Ovary (tissue), 9 donors: ENCODE data around the gene ARHGEF11. TPM values are rescaled to one million over a fixed set of nuclear protein-coding genes. Genes with fewer than 3 reads are reported as not detected.
A peak's percentile ranks its signal among the peaks of the same experiment; 100 is the strongest.

Experiments used
- DNase-seq, 5 donors: peaks; one replicate each; pipeline ENCODE4 v3.0.0-alpha.2; 2019 to 2020
- H3K27ac ChIP-seq, 2 donors: fragments of 200-600 bp; one replicate each; pipeline versions ENCODE4 v1.5.1 to v1.8.0; 2019 to 2022
- H3K27me3 ChIP-seq: fragments of 200-600 bp; one replicate; pipeline ENCODE4 v1.8.0; 2022
- H3K36me3 ChIP-seq: fragments of 200-600 bp; sonication (generic); one replicate; pipeline ENCODE4 v1.5.1; 2019
- H3K4me1 ChIP-seq: one replicate; pipeline ENCODE4 v1.8.1; 2013; ENCODE audit warnings: mild to moderate bottlenecking, moderate library complexity; ENCODE audit not compliant: insufficient read depth
- H3K4me3 ChIP-seq: fragments of 200-600 bp; sonication (generic); one replicate; pipeline ENCODE4 v1.5.1; 2017
- H3K9me3 ChIP-seq, 2 donors: fragments of 200-600 bp in 1 of 2; sonication (generic) in 1 of 2; one replicate each; pipeline versions ENCODE4 v1.5.1 to v1.8.1; 2013 to 2019; ENCODE audit warnings: mild to moderate bottlenecking in 1 of 2, moderate library complexity in 1 of 2
- EP300 ChIP-seq: sonication (generic); formaldehyde crosslinking; IDR thresholded peaks from one replicate; pipeline ENCODE4 v1.6.1; 2017; ENCODE audit warnings: antibody characterized with exemption
- POLR2A ChIP-seq: fragments of 450-650 bp; IDR thresholded peaks from one replicate; pipeline ENCODE4 v1.6.1; 2017; ENCODE audit warnings: antibody characterized with exemption, mild to moderate bottlenecking, moderate library complexity
- WGBS, 3 donors: extraction: QIAGEN DNeasy Blood & Tissue Kit in 1 of 3; methylation state at CpG; one replicate each; pipeline versions ENCODE4 v1.1.5 to v1.1.7; 2013 to 2017; 5-methylcytosine and 5-hydroxymethylcytosine counted together
- intact Hi-C, 4 donors: fragments of 100-400 bp; cut with DNase I; formaldehyde crosslinking; loops; one replicate each; pipeline versions ENCODE4 v1.11.0 to v1.15.1; 2022 to 2023
- polyA plus RNA-seq, 2 donors: library from polyadenylated mRNA; stranded (reverse); fragments of 200-250 nt in 1 of 2; fragments of 350-450 nt in 1 of 2; fragmentation: Illumina TruSeq in 1 of 2; extraction: RNeasy Lipid Tissue Mini Kit (QIAGEN cat#74804) in 1 of 2; gene quantifications; one replicate each; pipeline ENCODE4 v1.2.3, GENCODE V29; 2013 to 2014
- total RNA-seq, 7 donors: library from RNA; depleted of rRNA in 2 of 7; stranded (reverse); fragments of >200 nt in 2 of 7; fragmentation: NEBNext Ultra II Directional in 3 of 7; extraction: Animal tissue kit (Norgen Biotek cat#: 25700) in 3 of 7; gene quantifications; one replicate each; pipeline versions ENCODE4 v1.1.0 to v1.2.4, GENCODE V29; 2016 to 2023
- TF ChIP-seq, protein P1 (sequence below), 3 donors: fragments of 450-650 bp in 2 of 3; fragments of 200-600 bp in 1 of 3; IDR thresholded peaks; one replicate each; pipeline versions ENCODE4 v1.5.1 to v1.8.0; 2016 to 2022; ENCODE audit warnings: antibody characterized with exemption in 3 of 3, mild to moderate bottlenecking in 1 of 3
- donor health status: DM: no; HTN: no; CAD: no; lungs with moderate emphysema.
- donor health status: DM: no; HTN: no; CAD: no.
- donor health status: Bipolar disorder and iron deficiency.
- donor health status: DM: yes; HTN: yes; CAD: no.
- donor health status: DM: no; HTN: no; CAD: no.
- donor health status: DM: yes; HTN: yes; CAD: no.

ARHGEF11 gene
- total and polyA plus RNA-seq, 9 donors: 14.3 to 43.9 (median 26.8) TPM

DNA sequence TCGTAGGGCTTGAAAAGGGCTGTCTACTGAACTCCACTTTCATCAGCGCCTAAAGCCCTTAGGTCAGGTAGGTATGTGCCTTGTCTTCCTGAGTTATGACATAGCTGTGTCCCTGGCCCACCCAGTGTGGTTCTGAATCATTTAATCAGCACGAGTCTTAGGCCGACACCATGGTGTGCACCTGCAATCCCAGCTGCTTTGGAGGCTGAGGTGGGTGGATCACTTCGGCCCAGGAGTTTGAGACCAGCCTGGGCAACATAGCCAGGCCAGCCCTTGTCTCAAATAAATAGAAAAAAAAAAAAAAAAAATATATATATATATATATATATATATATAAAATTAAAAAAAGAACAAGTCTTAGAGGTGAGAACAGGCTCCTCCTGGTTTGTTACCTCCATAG is 109.4 kb downstream of the ARHGEF11 start:
- Histone ChIP-seq H3K36me3 (no peaks in the 10 kb centered on the region), H3K27ac (no peak overlapping the region), H3K4me1 (peaks cover 3% of the 10 kb centered on the region), H3K9me3 (no peaks in the 10 kb centered on the region), H3K27me3 (no peaks in the 10 kb centered on the region), H3K4me3 (no peak overlapping the region)
- no peak for DNase-seq
- intact Hi-C loops: no loop called here
- TF ChIP-seq POLR2A: no peak
- TF ChIP-seq, protein P1, sequence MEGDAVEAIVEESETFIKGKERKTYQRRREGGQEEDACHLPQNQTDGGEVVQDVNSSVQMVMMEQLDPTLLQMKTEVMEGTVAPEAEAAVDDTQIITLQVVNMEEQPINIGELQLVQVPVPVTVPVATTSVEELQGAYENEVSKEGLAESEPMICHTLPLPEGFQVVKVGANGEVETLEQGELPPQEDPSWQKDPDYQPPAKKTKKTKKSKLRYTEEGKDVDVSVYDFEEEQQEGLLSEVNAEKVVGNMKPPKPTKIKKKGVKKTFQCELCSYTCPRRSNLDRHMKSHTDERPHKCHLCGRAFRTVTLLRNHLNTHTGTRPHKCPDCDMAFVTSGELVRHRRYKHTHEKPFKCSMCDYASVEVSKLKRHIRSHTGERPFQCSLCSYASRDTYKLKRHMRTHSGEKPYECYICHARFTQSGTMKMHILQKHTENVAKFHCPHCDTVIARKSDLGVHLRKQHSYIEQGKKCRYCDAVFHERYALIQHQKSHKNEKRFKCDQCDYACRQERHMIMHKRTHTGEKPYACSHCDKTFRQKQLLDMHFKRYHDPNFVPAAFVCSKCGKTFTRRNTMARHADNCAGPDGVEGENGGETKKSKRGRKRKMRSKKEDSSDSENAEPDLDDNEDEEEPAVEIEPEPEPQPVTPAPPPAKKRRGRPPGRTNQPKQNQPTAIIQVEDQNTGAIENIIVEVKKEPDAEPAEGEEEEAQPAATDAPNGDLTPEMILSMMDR (IDR thresholded peaks at IDR 0.05): no peak
- WGBS, 3 donors: 78 to 89% (median 89%) methylated on average over 5 of the region's 5 CpGs

DNA sequence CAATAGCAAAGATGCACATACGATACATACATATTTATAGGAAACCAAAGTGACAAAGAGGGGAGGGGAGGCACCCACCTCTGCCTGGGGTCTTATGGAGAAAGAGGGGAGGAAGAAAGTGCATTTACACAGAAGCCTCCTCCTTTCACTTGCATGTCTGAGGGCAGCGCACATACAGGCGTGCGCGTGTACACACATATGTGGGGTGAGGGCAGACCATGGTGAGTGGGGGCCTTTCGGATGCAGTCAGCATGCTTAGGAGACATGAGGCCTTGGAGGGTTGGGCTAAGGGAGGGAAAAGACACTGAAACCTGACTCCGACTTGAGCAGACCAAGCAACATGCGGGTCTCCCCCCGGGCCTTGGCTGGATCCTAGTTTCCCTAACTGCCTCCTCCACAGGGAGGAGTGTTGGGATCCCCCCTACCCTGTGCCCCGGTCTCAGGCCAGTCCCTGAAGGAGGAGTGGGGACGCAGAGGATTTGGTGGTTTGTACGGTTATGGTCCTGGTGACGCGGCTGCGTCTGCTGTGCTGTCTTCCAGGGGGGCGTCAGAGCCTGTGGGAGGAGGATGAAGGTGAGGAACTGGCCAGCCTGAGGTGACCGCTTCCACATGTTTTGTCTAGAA is 109.9 kb downstream of the ARHGEF11 start:
- WGBS, 3 donors: 62 to 76% (median 62%) methylated on average over 17 of the region's 17 CpGs
- Histone ChIP-seq H3K4me3 (no peak overlapping the region), H3K4me1 (peaks cover 3% of the 10 kb centered on the region), H3K27me3 (no peaks in the 10 kb centered on the region), H3K27ac (no peak overlapping the region), H3K9me3 (no peaks in the 10 kb centered on the region), H3K36me3 (no peaks in the 10 kb centered on the region)
- TF ChIP-seq EP300 (no peak), POLR2A (no peak)
- TF ChIP-seq, protein P1 (IDR thresholded peaks at IDR 0.05): no peak
- DNase-seq: no peak
- intact Hi-C loops: no loop called here

DNA sequence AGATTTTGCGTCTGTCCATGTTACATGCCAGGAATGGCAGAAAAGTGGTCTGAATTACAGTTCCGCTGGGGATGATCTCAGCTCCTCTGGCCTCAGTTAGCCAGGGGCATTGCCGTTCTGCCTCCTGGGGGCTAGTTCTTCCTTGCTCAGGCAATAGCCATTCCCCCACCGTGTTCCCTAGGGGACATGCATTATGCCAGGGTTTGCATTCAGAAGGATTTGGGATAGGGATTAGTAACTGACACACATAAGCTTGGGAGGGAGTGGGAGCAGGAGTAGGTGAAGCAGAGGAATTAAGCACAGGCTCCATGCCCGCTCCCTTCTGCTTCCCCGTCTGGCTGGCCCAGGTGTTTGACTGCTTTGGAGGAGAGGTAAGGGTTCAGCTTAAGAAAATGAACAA is 112.4 kb downstream of the ARHGEF11 start:
- Histone ChIP-seq H3K4me3 (no peak overlapping the region), H3K27me3 (no peaks in the 10 kb centered on the region), H3K27ac (no peak overlapping the region), H3K9me3 (no peaks in the 10 kb centered on the region), H3K4me1 (peaks cover 3% of the 10 kb centered on the region), H3K36me3 (no peaks in the 10 kb centered on the region)
- TF ChIP-seq, protein P1 (IDR thresholded peaks at IDR 0.05): no peak
- TF ChIP-seq POLR2A (no peak), EP300 (no peak)
- intact Hi-C loops: no loop called here
- DNase-seq: peak in 1 of 5 donors; percentile 18
- 72 to 80% (median 77%) methylated on average over 6 of the region's 6 CpGs for WGBS, 3 donors

DNA sequence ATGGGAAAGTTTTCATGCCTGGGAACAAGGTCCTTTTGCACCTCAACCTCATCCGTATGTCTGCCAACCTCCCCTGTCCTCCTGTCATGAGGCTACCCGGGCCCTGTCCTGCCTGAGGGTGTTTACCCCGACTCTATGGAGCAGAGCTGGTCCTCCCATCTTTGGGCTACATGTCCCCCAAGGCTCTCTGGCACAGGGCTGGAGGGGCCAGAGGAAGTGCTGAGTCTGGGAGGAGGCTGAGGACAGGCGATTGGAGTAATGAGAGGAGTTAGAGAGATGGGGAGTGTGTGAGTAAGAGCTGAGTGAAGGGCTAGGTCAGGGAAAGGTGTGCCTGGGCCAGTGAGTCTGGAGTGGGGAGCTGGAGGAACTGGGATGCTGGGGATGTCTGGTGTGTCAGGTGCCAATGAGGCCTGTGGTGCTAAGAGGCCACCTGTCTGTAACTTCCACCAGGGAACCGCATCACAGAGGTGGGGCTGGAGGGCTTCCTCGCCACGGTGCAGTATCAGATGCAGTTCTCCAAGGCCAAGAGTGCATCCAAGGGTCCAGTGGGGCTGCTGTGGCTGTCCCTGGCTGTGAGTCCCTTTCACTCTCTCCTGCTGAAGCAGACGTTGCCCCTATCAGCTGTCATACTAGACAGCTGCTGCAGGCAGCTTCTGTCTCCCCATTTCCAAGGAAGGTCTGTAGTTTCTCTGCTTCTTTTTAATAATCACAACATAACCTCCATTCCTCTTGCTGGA is 113.4 kb downstream of the ARHGEF11 start:
- H3K27ac ChIP-seq: no peak overlapping the region
- H3K36me3 ChIP-seq: no peaks in the 10 kb centered on the region
- intact Hi-C loops: no loop called here
- no peaks in the 10 kb centered on the region for H3K27me3 ChIP-seq
- WGBS, 3 donors: 43 to 55% (median 51%) methylated on average over 8 of the region's 8 CpGs
- no peak for TF ChIP-seq POLR2A
- TF ChIP-seq, protein P1 (IDR thresholded peaks at IDR 0.05): no peak
- no peak for DNase-seq
- peaks cover 8% of the 10 kb centered on the region for H3K4me1 ChIP-seq
- no peaks in the 10 kb centered on the region for H3K9me3 ChIP-seq
- no peak overlapping the region for H3K4me3 ChIP-seq
